ENCODE results near the gene SHISA5.

Gene SHISA5

GRCh38 chr3:48456456-48456855 is 47.5 kb downstream of the SHISA5 start:
- no peak for DNase-seq

- no peak for DNase-seq
These were observed 52.7 kb downstream of the SHISA5 start for GRCh38 chr3:48451270-48451669.

- DNase-seq: peak; percentile 82
These were observed 57.4 kb downstream of the SHISA5 start, which contains the start of gene ATRIP for GRCh38 chr3:48446425-48447193. Gene ATRIP (plus strand): TSS chr3:48446737. CDS start chr3:48446846, 109 bp downstream.

- no peak for DNase-seq
These were observed 57.9 kb downstream of the SHISA5 start for GRCh38 chr3:48446043-48446424.

GRCh38 chr3:48445277-48445882 is 58.6 kb downstream of the SHISA5 start:
- DNase-seq: no peak

- no peak for DNase-seq
These were observed 62.0 kb downstream of the SHISA5 start for GRCh38 chr3:48441940-48442339.

GRCh38 chr3:48440590-48440958 is 63.4 kb downstream of the SHISA5 start:
- DNase-seq: no peak

GRCh38 chr3:48439820-48440589 is 64.0 kb downstream of the SHISA5 start, which contains the start of the genes CCDC51 and TMA7:
Gene CCDC51 (minus strand): TSS chr3:48440119. CDS start chr3:48435128, 4,991 bp downstream.
Gene TMA7 (plus strand): TSS chr3:48440257. CDS start chr3:48440297, 40 bp downstream.
- DNase-seq: peak; percentile 91

- DNase-seq: no peak
These were observed 66.2 kb downstream of the SHISA5 start for GRCh38 chr3:48437812-48438211.

- no peak for DNase-seq
These were observed 67.1 kb downstream of the SHISA5 start for GRCh38 chr3:48436855-48437254.

- DNase-seq: no peak
These were observed 67.5 kb downstream of the SHISA5 start for GRCh38 chr3:48436477-48436787.

GRCh38 chr3:48435774-48436476 is 68.0 kb downstream of the SHISA5 start:
- no peak for DNase-seq

GRCh38 chr3:48435223-48435595 is 68.8 kb downstream of the SHISA5 start:
- DNase-seq: no peak

GRCh38 chr3:48434591-48435222 is 69.3 kb downstream of the SHISA5 start:
- DNase-seq: no peak

- DNase-seq: no peak
These were observed 70.4 kb downstream of the SHISA5 start for GRCh38 chr3:48433472-48434118.

- DNase-seq: no peak
These were observed 71.3 kb downstream of the SHISA5 start for GRCh38 chr3:48432411-48433371.

GRCh38 chr3:48431224-48432029 is 72.5 kb downstream of the SHISA5 start:
- no peak for DNase-seq

GRCh38 chr3:48430708-48431101 is 73.3 kb downstream of the SHISA5 start:
- no peak for DNase-seq

- DNase-seq: no peak
These were observed 73.8 kb downstream of the SHISA5 start, which contains the start of gene PLXNB1 for GRCh38 chr3:48429960-48430707. Gene PLXNB1 (minus strand): TSS chr3:48430086. CDS start chr3:48424611, 5,475 bp downstream.

All from activated gamma-delta T cell (primary cell).